Measurements from ENCODE around the gene NCR1.
A peak's percentile ranks its signal among the peaks of the same experiment; 100 is the strongest.
"Not testable (repeated sequence)": the region's sequence is repeated elsewhere in the genome, so short reads cannot be mapped to it uniquely, and the experiment has no call there.

The NCR1 gene

DNA sequence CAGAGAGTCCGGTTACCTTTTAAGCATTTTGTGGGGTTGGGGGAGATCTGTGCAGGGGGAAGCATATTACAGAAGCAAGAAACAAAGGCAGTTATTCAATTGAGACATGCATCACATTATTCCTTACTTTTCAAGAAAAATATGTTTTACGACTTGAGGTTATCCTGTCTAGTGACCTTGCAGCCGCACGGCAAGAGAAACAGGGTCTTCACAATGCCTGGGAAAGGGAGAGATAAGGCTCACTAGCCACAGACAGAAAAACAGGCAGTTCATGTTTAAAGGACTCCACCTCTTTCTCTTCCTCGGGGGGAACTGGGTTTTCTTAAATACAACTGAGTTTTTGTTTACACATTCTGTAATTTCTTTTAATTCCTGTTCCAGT lies 536 bp upstream of the NCR1 start:
- Histone ChIP-seq H3K27ac (peak overlapping the region; percentile 35), H3K4me1 (ENCODE audit: control insufficient read depth in 1 of 2, insufficient read depth in 1 of 2, low read depth in 1 of 2, low read length in 1 of 2) (peaks cover 23 to 27% of the 10 kb centered on the region in 2 experiments), H3K36me3 (peaks cover 9% of the 10 kb centered on the region), H3K27me3 (peaks cover 24% of the 10 kb centered on the region), H3K4me3 (ENCODE audit: low read depth in 1 of 2, low read length in 1 of 2) (no peak overlapping the region), H3K9me3 (no peaks in the 10 kb centered on the region)
- TF ChIP-seq, protein P1, sequence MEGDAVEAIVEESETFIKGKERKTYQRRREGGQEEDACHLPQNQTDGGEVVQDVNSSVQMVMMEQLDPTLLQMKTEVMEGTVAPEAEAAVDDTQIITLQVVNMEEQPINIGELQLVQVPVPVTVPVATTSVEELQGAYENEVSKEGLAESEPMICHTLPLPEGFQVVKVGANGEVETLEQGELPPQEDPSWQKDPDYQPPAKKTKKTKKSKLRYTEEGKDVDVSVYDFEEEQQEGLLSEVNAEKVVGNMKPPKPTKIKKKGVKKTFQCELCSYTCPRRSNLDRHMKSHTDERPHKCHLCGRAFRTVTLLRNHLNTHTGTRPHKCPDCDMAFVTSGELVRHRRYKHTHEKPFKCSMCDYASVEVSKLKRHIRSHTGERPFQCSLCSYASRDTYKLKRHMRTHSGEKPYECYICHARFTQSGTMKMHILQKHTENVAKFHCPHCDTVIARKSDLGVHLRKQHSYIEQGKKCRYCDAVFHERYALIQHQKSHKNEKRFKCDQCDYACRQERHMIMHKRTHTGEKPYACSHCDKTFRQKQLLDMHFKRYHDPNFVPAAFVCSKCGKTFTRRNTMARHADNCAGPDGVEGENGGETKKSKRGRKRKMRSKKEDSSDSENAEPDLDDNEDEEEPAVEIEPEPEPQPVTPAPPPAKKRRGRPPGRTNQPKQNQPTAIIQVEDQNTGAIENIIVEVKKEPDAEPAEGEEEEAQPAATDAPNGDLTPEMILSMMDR (IDR thresholded peaks at IDR 0.05), result no peak

DNA sequence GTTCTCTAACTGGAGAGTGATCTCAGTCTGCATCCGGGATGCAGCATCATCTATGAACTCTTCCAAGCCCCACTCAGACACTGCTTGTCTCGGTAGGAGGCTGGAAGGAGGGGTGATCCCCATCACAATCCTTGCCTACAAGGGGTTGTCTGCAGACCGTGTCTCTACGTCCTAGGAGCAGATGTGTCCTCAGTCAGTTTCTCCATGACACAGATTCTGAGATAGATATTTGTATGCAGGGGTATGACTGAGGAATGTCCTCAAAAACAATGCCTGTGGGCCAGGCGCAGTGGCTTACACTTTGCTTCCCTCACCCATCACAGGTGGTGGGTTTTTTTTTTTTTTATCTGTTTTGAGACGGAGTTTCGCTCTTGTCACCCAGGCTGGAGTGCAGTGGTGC lies 871 bp downstream of the NCR1 start:
- Histone ChIP-seq H3K4me1 (ENCODE audit: control insufficient read depth in 1 of 2, insufficient read depth in 1 of 2, low read depth in 1 of 2, low read length in 1 of 2) (peaks cover 9 to 15% of the 10 kb centered on the region in 2 experiments), H3K27ac (no peak overlapping the region), H3K27me3 (peaks cover 24% of the 10 kb centered on the region), H3K4me3 (ENCODE audit: low read depth in 1 of 2, low read length in 1 of 2) (no peak overlapping the region), H3K36me3 (peaks cover 11% of the 10 kb centered on the region), H3K9me3 (no peaks in the 10 kb centered on the region)
- TF ChIP-seq, protein P1 (IDR thresholded peaks at IDR 0.05), result no peak

DNA sequence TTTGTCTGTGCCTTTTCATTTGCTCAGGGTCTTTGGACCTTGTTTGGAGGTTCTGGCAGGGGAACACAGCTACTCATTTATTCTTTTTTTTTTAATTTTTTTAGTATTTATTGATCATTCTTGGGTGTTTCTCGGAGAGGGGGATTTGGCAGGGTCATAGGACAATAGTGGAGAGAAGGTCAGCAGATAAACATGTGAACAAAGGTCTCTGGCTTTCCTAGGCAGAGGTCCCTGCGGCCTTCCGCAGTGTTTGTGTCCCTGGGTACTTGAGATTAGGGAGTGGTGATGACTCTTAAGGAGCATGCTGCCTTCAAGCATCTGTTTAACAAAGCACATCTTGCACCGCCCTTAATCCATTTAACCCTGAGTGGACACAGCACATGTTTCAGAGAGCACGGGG lies 2.0 kb downstream of the NCR1 start:
- not testable (repeated sequence) for H3K27ac ChIP-seq; H3K9me3 ChIP-seq; H3K4me1 ChIP-seq (ENCODE audit: control insufficient read depth in 1 of 2, insufficient read depth in 1 of 2, low read depth in 1 of 2, low read length in 1 of 2); H3K4me3 ChIP-seq (ENCODE audit: low read depth in 1 of 2, low read length in 1 of 2)
- Histone ChIP-seq H3K27me3 (peaks cover 24% of the 10 kb centered on the region), H3K36me3 (peaks cover 11% of the 10 kb centered on the region)

DNA sequence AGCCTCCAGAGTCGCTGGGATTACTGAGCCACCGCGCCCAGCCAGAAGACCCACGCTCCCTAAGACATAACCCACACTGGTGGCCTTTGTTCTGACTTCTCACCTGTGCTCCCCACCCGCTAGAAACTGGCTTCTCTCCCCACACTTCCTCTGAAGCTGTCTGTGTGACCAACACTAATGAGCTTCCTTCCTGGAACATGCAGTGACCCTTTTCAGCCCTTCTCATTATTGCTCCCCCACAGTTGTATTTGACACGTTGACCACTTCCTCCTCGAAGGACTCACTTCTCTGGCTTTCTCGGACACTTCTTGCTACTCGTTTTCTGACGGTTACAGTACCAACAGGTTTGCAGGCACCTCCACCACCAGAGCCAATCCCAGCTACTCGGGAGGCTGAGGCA lies 10.9 kb downstream of the NCR1 start:
- Histone ChIP-seq H3K9me3 (no peaks in the 10 kb centered on the region), H3K27me3 (peaks cover 20% of the 10 kb centered on the region), H3K4me1 (ENCODE audit: control insufficient read depth in 1 of 2, insufficient read depth in 1 of 2, low read depth in 1 of 2, low read length in 1 of 2) (peaks cover 8 to 9% of the 10 kb centered on the region in 2 experiments), H3K4me3 (ENCODE audit: low read depth in 1 of 2, low read length in 1 of 2) (no peak overlapping the region), H3K36me3 (no peaks in the 10 kb centered on the region), H3K27ac (peak overlapping the region; percentile 42)
- TF ChIP-seq, protein P1 (IDR thresholded peaks at IDR 0.05), result no peak

DNA sequence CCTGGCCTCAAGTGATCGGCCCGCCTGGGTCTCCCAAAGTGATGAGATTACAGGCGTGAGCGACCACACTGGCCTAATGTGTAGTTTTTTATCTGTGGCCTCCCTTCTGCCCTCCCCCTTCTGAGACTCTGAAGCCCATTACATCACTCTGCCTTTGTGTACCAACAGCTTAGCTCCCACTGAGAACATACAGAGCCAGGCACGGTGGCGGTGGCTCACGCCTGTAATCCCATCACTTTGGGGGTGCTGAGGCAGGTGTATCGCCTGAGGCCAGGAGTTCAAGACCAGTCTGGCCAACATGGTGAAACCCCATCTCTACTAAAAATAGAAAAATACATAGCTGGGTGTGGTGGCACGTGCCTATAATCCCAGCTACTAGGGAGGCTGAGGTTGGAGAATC lies 12.6 kb downstream of the NCR1 start:
- Histone ChIP-seq H3K4me3 (ENCODE audit: low read depth in 1 of 2, low read length in 1 of 2) (no peak overlapping the region), H3K27me3 (peaks cover 31% of the 10 kb centered on the region), H3K4me1 (ENCODE audit: control insufficient read depth in 1 of 2, insufficient read depth in 1 of 2, low read depth in 1 of 2, low read length in 1 of 2) (peaks cover 8 to 9% of the 10 kb centered on the region in 2 experiments), H3K9me3 (no peaks in the 10 kb centered on the region), H3K27ac (no peak overlapping the region), H3K36me3 (no peaks in the 10 kb centered on the region)
- TF ChIP-seq, protein P1 (IDR thresholded peaks at IDR 0.05), result no peak

DNA sequence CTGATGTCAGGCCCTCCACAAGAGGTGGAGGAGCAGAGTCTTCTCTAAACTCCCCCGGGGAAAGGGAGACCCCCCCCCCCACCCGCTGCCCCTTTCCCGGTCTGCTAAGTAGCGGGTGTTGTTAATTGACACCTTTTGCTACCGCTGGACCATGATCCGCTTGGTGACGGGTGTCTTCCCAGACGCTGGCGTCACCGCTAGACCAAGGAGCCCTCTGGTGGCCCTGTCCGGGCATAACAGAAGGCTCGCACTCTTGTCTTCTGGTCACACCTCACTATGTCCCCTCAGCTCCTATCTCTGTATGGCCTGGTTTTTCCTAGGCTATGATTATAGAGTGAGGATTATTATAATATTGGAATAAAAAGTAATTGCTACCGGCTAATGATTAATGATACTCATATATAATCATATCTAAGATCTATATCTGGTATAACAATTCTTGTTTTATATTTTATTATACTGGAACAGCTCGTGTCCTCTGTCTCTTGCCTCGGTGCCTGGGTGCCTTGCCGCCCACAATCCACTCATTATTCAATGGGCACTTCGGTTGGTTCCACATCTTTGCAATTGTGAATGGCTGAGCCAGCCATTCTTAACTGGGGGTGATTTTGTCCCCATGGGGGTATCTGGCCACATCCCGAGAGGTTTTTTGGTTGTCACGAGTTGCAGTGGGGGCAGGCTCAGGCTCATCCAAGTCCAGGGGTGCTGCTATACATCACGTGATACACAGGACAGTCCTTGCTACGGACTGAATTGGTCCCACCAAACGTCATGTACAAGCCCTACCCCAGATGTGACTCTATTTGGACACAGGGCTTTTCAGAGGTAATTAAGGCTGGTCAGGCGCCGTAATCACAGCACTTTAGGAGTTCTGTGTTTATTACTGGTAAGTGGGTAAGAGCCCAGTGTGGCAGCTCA lies 14.0 kb downstream of the NCR1 start:
- not testable (repeated sequence) for H3K4me1 ChIP-seq (ENCODE audit: control insufficient read depth in 1 of 2, insufficient read depth in 1 of 2, low read depth in 1 of 2, low read length in 1 of 2); H3K36me3 ChIP-seq; H3K9me3 ChIP-seq; H3K27ac ChIP-seq; H3K4me3 ChIP-seq (ENCODE audit: low read depth in 1 of 2, low read length in 1 of 2)
- H3K27me3 ChIP-seq, result peaks cover 30% of the 10 kb centered on the region
- TF ChIP-seq, protein P1 (IDR thresholded peaks at IDR 0.05), result peak; percentile 38

Data from neutrophil (primary cell).